Natural killer cell (primary cell): Measurements from ENCODE around the gene GRM2. TPM values are rescaled to one million over a fixed set of nuclear protein-coding genes. Genes with fewer than 3 reads are reported as not detected.

ENCODE experiments used
- ATAC-seq, 3 donors: fragments of 150-1000 bp in 2 of 3; fragments of 200-7000 bp in 1 of 3; cut with Tn5 transposase; 1 replicate in 1 of 3; 2 replicates in 2 of 3; pipeline ENCODE4 v1.10.0; 2021; ENCODE audit warnings: mild to moderate bottlenecking in 2 of 3, moderate library complexity in 2 of 3
- DNase-seq, 2 donors: peaks; one replicate each; pipeline versions ENCODE4 v3.0.0 to v3.0.0-alpha.2; 2013 to 2021; ENCODE audit warnings: mixed read lengths in 1 of 2
- H3K27ac ChIP-seq: one replicate; pipeline ENCODE4 v1.5.1; 2013; ENCODE audit warnings: mild to moderate bottlenecking, low read length
- H3K27me3 ChIP-seq: one replicate; pipeline ENCODE4 v1.6.1; 2013; ENCODE audit warnings: low read length; ENCODE audit not compliant: control insufficient read depth, insufficient read depth
- H3K36me3 ChIP-seq: one replicate; pipeline ENCODE4 v1.6.1; 2013; ENCODE audit warnings: low read length; ENCODE audit not compliant: control insufficient read depth, insufficient read depth
- H3K4me1 ChIP-seq: one replicate; pipeline ENCODE4 v1.6.1; 2013; ENCODE audit warnings: low read length; ENCODE audit not compliant: control insufficient read depth, insufficient read depth
- H3K4me3 ChIP-seq: one replicate; pipeline ENCODE4 v1.5.1; 2013; ENCODE audit warnings: low read length
- H3K9me3 ChIP-seq: one replicate; pipeline ENCODE4 v1.6.1; 2013; ENCODE audit warnings: low read length; ENCODE audit not compliant: control insufficient read depth, insufficient read depth
- H3K27ac Mint-ChIP-seq, 2 donors: one replicate each; pipeline ENCODE4 v1.8.0; 2022; ENCODE audit warnings: mild to moderate bottlenecking in 2 of 2, mixed read lengths in 2 of 2, moderate library complexity in 1 of 2
- H3K27me3 Mint-ChIP-seq, 2 donors: one replicate each; pipeline ENCODE4 v1.8.0; 2022; ENCODE audit warnings: low read depth in 2 of 2, mixed read lengths in 2 of 2
- H3K36me3 Mint-ChIP-seq: one replicate; pipeline ENCODE4 v1.8.0; 2022; ENCODE audit warnings: mixed read lengths
- H3K4me1 Mint-ChIP-seq, 2 donors: one replicate each; pipeline ENCODE4 v1.8.0; 2022; ENCODE audit warnings: mixed read lengths in 2 of 2
- H3K4me3 Mint-ChIP-seq: one replicate; pipeline ENCODE4 v1.8.0; 2022; ENCODE audit warnings: mild to moderate bottlenecking, moderate library complexity, mixed read lengths
- H3K9me3 Mint-ChIP-seq, 2 donors: one replicate each; pipeline ENCODE4 v1.8.0; 2022; ENCODE audit warnings: mixed read lengths in 2 of 2
- CTCF ChIP-seq: fragments of 200-600 bp; IDR thresholded peaks from one replicate; pipeline ENCODE4 v1.8.0; 2022; ENCODE audit warnings: antibody characterized with exemption
- WGBS: methylation state at CpG from one replicate; pipeline ENCODE4 v1.1.7; 2013; ENCODE audit warnings: missing lambda C conversion rate; ENCODE audit not compliant: insufficient coverage; 5-methylcytosine and 5-hydroxymethylcytosine counted together
- intact Hi-C: fragments of 100-400 bp; cut with micrococcal nuclease; formaldehyde crosslinking; loops from one replicate; pipeline ENCODE4 v1.14.2; 2022
- total RNA-seq, 4 donors: library from RNA; stranded (reverse); fragments of 120-200 nt in 1 of 4; gene quantifications; one replicate each; pipeline versions ENCODE4 v1.2.3 to v1.2.4, GENCODE V29; 2013 to 2022

Gene GRM2
- total RNA-seq, 3 donors from 2014 or later (not counting 1 experiment from before 2014, with no cell fraction given): 5.6 to 8.0 (median 7.4) TPM

- Histone ChIP-seq H3K27ac (no peak overlapping the region), H3K4me1 (no peaks in the 10 kb centered on the region), H3K36me3 (peaks cover 50% of the 10 kb centered on the region), H3K9me3 (no peaks in the 10 kb centered on the region), H3K4me3 (no peak overlapping the region), H3K27me3 (no peaks in the 10 kb centered on the region)
- 91% methylated on average over 12 of the region's 12 CpGs for WGBS
- H3K9me3 Mint-ChIP-seq: no peaks in the 10 kb centered on the region
- no peak for TF ChIP-seq CTCF
- H3K36me3 Mint-ChIP-seq: no peaks in the 10 kb centered on the region
- peaks cover 7 to 34% of the 10 kb centered on the region in 2 donors for H3K4me1 Mint-ChIP-seq
- intact Hi-C loops: no loop called here
- H3K27ac Mint-ChIP-seq: peak overlapping the region in 1 of 2 donors; percentile 36
- DNase-seq (no peak), ATAC-seq (no peak)
- no peak overlapping the region for H3K4me3 Mint-ChIP-seq
- no peaks in the 10 kb centered on the region for H3K27me3 Mint-ChIP-seq
These were observed 2.9 kb upstream of the GRM2 start for GRCh38 chr3:51703761-51704510.

- Histone ChIP-seq H3K36me3 (peaks cover 44% of the 10 kb centered on the region), H3K4me1 (no peaks in the 10 kb centered on the region), H3K4me3 (no peak overlapping the region), H3K9me3 (no peaks in the 10 kb centered on the region), H3K27me3 (no peaks in the 10 kb centered on the region), H3K27ac (no peak overlapping the region)
- no peak overlapping the region for H3K4me3 Mint-ChIP-seq
- 92% methylated on average over 4 of the region's 4 CpGs for WGBS
- DNase-seq (no peak), ATAC-seq (no peak)
- intact Hi-C loops: no loop called here
- peaks cover 8 to 30% of the 10 kb centered on the region in 2 donors for H3K4me1 Mint-ChIP-seq
- H3K27me3 Mint-ChIP-seq: no peaks in the 10 kb centered on the region
- TF ChIP-seq CTCF: no peak
- no peaks in the 10 kb centered on the region for H3K9me3 Mint-ChIP-seq
- peak overlapping the region in 1 of 2 donors; percentile 36 for H3K27ac Mint-ChIP-seq
- H3K36me3 Mint-ChIP-seq: no peaks in the 10 kb centered on the region
These were observed 2.3 kb upstream of the GRM2 start for GRCh38 chr3:51704511-51704950.

GRCh38 chr3:51705276-51706020 lies 1.4 kb upstream of the GRM2 start:
- no peak for ATAC-seq
- intact Hi-C loops: no loop called here

More at GRCh38 chr3:51705276-51706020, 1.4 kb upstream of the GRM2 start:
- no peak overlapping the region for H3K4me3 ChIP-seq
- Mint-ChIP-seq H3K4me1 (peaks cover 16 to 36% of the 10 kb centered on the region in 2 donors), H3K27me3 (no peaks in the 10 kb centered on the region), H3K27ac (no peak overlapping the region), H3K4me3 (no peak overlapping the region), H3K36me3 (no peaks in the 10 kb centered on the region), H3K9me3 (no peaks in the 10 kb centered on the region)
- DNase-seq: no peak
- 93% methylated on average over 8 of the region's 8 CpGs for WGBS
- no peak overlapping the region for H3K27ac ChIP-seq
- TF ChIP-seq CTCF: no peak
- H3K36me3 ChIP-seq: peaks cover 35% of the 10 kb centered on the region
- no peaks in the 10 kb centered on the region for H3K27me3 ChIP-seq
- H3K9me3 ChIP-seq: no peaks in the 10 kb centered on the region
- no peaks in the 10 kb centered on the region for H3K4me1 ChIP-seq
